ENCODE results near the gene TMPRSS3.

Gene TMPRSS3

DNA sequence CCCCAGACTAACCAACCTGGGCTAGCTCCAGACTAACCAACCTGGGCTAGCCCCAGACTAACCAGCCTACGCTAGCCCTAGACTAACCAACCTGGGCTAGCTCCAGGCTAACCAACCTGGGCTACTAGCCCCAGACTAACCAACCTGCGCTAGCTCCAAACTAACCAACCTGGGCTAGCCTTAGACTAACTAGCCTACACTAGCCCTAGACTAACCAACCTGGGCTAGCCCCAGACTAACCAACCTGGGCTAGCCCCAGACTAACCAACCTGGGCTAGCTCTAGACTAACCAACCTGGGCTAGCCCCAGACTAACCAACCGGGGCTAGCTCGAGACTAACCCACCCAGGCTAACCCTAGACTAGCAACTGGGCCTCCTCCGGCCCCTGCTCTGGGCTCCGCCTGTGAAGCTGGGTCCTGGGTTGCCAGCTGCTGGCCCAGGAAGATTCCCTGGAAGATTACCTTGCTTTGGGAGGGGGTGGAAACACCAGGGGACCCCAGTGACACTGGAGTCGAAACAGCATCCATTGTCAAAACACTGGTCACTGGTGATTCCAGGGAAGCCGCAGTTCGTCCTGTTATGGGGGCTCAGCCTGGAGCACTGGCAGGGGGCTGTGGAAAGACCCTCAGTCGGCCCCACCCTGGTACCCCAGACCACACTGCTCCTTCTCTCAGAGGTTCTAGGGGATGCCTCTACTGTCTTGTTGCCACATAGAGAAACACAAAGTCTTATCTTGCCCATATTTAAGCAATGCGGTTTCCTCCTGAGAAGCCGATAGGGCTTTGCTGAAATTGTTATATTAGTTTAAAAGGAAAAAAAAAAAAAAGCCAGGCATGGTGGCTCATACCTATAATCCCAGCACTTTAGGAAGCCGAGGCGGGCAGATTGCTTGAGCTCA is 46.2 kb downstream of the TMPRSS3 start:
- DNase-seq = no peak

DNA sequence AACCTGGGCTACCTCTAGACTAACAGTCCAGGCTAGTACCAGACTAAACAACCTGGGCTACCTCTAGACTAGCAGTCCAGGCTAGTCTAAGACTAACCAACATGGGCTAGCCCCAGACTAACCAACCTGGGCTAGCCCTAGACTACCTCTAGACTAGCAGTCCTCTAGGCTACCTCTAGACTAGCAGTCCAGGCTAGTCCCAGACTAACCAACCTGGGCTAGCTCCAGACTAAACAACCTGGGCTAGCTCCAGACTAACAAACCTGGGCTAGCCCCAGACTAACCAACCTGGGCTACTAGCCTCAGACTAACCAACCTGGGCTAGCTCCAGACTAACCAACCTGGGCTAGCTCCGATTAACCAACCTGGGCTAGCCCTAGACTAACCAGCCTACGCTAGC is 47.1 kb downstream of the TMPRSS3 start:
- no peak for DNase-seq

DNA sequence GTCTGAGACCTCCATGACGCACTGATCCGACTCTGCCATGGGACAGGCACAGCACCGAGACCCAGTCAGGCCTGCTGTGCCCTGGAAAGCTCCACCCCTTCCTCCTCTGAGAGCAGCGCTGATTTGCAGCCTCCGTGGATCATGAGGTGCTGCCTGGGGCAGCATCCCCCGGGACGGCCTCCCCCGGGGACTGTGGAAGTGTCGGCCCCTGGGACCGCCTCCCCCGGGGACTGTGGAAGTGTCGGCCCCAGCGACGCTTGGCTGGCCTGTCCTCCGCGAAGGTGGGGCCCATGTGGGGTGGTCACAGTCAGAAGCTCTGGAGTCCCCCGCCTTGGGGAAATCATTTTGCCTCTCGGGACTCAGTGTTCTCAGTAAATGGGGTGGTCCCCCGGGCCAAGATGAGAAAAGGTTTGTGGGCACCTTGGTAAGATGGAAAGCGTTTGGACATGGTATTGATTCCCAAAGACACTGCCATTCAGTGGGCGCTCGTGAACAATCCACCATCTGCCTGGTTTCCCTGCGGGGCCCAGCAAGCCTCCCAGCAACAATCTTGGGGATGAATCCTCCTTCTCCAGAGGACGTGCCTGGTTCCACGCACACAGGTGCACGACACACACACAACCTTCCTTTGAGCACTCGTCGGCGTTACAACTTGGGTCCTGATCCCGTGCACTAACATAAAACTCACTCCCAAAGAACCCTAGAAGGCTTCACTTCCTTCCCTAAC is 48.1 kb downstream of the TMPRSS3 start:
- DNase-seq = no peak

DNA sequence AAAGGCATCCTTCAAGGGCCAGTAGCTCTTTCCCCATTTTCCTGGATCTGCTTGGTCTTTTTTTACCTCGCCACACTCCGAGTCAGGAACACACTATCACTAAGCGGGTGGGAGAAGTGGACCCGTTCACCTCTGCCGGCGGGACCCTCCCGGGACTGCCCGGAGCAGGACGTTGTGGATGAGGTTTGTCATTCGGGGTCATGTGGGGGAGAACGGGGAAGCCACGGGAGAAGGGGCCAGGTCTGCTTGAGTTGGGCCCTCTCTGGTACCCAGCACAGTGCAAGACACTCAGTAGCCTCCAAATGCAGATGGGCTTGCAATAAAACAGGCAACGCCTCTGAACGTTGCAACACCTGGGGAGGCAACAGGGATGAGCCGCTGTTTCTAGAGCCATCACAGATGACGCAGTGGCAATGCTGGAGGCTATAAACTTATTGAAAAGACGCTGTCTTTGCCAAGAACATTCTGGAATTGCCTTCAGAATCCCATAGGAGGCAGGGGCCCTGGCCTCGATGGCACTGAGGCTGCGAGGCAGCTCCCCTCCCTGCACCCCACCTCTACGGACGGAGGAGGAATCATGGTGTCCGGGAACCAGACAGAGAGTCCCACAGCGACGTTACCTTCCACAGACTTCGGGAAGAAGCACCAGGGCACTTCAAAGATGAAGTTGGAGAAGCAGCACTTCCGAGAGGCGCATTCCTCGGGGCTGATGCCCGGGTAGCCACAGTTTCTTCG is 48.8 kb downstream of the TMPRSS3 start:
- no peak for DNase-seq

DNA sequence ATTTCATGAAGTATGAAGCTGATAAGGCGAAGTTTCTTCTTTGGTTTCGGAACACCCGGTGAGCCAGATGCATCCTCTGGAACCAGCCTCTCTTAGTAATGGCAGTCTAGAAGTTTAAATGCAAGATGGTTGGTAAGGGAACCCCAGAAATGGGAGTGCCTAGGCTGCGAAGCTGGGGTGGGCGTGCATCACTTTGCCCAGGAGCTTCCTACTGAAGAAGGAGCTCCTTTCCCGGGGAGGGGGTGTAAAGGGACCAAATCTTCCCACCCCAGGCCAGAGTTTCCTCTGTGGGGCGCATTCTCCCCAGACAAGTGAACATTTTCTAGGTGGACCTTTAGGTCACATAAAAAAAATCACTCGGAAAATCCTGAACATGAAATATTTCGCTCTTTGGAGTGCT is 49.4 kb downstream of the TMPRSS3 start:
- DNase-seq = no peak

DNA sequence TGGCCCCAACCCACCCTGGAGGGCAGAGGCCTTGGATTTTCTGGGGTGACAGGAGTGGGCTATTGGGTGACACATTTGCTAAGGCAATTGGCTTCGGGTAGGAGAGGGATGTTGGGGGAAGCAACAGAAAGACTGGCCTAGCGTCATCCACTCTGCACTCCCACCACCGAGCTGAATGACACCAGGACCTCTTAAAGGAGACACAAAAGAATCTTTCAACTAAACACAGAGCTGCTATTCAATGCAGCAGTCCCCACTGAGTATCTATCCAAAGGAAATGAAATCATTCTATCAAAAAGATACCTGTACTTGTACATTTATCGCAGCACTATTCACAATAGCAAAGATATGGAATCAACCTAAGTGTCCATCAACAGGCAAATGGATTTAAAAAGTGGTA is 51.2 kb downstream of the TMPRSS3 start:
- no peak for DNase-seq

DNA sequence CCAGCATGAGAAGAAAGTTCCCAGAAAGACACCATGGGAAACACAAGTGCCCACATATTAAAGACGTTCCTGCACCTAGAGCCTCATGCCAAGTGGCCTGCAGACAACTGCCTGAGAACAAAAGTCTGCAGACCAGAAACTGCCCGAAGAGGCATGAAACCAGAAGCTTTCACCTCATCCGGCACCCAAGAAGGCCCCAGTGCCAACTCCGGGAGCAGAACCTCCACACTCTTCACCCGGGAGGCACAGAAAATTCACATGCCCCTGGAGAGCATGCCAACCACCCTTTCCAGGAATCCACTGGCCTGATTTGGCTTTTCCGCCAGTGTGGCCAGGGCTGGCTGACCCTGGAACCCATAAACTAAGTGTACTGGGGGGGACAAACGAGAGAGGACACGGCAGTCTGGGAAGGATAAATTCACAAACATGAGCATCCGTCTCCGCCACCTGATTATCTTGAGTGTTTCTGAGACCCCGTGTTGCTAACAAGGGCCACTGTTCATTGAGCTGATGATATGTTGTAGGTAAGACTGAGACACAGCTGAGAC is 51.8 kb downstream of the TMPRSS3 start:
- DNase-seq = no peak

DNA sequence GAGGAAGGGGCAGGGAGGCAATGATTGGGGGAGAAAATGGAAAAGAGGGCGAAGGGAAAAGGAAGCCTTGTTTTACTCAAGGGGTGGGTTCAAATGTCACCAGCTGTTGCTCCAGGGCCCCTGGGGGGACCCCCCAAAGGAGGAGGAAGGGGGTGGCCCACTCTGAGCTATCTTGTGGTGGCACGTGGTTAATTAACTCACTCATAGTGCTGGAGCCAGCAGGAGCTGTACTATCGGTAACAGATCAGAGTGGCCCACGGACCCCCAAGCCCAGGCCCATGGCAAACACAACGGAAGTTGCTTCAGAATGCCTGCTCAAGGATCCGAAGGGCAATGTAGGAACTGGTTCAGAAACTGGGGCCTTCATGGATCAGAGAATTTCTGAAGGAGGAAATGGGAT is 52.3 kb downstream of the TMPRSS3 start:
- no peak for DNase-seq

DNA sequence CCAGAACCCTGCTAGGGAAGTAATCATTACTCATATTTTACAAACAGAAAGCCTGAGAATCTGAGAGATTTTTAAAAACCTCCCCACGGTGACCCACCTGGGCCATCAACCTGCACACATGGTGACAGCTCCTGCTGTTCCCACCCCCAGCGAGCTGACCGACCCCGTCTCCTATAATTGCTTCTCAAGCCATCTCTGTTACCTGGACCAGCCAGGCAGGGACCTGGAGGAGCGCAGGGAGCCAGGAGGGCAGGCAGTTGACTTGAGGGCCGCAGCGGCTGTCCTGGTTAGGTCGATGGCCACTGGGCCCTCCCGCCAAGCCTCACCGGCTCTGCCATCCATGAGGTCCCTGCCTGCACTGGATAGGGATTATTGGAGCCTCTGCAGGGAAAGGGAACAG is 52.8 kb downstream of the TMPRSS3 start:
- DNase-seq = no peak

DNA sequence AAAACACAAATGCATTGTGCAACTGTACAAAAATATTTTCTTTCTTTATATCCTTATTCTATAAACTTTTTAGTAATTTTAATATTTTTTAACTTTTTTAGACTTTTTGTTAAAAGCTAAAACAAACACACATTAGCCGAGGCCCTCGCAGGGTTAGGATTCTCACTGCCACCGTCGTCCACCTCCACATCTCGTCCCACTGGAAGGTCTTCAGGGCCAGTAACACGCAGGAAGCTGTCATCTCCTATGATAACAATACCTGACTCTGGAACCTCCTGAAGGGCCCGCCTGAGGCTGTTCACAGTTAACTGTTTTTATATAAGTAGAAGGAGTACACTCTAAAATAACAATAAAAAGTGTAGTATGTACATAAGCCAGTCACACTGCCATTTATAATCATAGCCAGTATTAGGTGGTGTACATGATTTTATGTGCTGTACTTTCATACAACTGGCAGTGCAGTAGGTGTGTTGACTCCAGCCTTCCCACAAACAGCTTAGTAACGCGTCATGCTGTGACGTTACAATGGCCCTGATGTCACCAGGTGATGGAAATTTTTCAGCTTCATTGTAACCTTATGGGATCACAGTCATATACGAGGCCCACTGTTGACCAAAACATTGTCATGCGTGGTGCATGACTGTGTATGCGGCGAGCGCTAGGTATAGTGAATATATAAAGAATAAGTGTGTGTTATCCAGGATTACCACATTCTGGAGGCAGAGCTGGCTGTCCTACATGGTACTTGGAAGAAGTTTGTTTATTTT is 53.9 kb downstream of the TMPRSS3 start:
- DNase-seq = no peak

DNA sequence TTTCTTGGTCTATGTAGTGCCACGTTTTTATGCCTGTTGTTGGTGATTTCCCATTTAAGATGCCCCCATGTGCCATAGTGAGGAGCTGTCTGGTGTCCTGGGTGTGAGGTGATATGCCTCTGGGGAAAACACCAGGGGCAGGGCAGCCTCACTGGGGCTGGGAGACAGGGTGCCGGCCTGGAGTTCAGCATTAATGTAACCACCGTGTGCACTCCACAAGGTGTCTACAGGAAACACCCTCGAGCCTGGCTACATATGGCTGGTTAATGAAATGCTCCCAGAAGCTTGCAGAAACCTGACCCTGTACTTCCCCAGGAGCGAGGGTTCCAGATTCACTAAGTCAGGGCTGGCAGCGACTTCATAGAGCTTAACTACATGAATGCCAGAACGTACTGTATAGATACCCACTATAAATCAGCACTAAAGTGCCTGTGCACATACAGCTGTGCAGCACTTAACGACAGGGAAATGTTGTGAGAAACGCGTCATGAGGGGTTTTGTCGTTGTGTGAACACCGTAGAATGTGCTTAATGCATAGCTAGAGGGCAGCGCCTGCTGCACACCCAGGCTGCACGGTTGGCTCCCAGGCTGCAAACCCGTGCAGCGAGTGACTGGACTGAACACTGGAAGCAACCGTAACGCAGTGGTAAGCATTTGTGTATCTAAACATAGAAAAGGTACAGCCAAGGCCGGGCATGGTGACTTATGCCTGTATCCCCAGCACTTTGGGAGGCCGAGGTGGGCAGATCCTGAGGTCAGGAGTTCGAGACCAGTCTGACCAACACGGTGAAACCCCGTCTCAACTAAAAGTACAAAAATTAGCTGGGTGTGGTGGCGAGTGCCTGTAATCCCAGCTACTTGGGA is 55.4 kb downstream of the TMPRSS3 start:
- DNase-seq = no peak

DNA sequence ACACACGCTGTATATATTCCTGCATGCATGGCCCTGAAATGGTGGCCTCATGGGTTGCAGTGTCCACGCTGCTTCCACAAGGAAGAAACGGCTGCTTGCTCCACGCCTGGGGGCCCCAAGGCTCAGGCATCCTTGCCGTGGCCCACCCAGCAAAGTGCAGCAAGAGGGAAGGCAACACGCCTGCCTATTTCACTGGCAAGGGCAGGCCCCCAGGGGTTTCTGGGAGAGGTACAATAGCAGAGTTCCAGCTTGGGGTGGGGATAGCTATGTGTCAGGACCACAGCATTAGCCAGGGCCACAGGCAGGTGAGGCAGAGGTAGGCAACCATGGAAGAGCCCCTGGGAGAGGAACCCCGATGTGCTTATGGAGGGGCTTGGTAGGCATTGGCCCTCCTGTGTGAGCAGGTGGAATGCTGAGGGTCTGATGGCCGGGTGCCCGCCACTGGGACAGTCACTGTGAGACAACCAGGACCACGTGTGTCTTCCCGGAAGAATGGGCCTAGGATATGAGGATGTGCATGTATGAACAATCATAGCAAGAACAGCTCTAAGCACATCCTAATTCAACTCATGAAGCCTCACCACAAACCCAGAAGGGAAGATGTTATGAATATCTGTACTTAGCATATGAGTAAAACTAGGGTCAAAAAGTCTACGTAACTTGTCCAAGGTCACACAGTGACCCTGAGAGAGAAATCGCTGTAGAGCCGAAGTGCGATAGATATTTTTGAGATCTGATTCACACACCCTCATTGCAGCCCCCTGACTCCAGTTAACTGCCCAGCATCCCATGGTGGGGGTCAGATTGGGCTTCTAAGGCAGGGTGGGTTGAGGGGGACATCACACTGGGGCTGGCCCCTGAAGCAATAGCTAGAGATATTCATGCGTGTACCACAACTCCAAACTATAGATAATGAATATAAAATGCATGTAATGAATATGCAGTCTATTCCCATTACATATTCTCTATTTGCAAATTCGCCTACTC is 56.8 kb downstream of the TMPRSS3 start:
- DNase-seq = no peak

DNA sequence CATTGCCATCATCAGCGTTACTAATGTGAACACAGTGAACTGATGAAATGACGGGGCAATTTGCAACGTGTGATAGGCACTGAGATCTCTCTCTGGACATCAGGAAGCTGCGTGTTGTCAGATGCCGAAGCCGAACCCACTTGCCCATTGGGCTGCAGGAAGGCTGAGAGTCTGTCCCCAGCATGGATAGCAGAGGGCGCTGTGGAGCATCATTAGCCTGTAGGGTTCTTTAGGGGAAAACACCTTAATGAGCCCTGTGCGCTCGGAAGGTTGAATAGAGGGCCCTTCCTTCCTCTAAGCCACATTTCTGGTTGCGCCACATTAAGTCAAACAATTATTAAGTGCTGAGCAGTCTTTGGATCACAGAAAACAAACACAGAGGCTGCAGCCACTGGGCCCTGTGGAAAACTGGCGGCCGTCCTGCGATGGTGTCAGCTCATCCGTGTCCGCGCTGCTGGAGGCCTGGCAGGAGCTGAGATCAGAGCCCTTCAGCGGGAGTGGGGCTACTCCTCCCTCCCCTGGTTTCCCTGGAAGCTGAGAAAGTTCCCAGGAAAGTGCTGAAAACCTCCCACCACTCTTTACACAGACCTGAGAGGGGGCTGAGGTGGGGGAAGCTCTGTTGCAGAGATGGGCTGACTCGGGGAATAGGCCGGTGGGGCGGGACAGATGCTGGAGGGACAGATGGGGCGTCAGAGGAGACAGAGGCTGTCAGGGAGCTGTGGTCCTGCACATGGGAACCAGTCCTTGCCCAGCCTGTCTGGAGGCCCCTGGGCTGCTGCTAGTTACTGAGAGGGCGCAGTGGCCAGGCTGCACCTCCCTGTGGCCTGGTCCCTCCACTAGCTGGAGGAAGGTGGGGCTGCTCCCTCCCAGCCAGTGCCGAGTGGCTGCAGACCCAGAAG is 57.8 kb downstream of the TMPRSS3 start:
- DNase-seq = peak; percentile 72

DNA sequence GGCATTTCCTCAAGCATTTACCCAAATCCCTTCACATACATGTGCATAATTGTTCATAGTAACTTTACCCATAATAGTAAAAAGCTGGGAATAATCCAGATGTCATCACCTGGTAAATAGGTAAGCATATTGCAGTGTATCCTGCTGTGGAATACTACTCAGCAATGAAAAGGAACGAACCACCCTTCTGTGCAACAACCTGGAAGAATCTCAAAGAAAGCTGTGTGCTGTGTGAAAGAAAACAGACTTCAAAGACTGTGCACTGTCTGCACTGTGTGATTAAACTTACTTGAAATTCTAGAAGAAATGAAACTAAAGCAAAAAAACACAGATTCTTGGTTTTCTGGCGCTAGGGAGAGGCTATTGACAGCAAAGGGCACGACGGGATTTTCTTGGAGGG is 58.6 kb downstream of the TMPRSS3 start:
- DNase-seq = no peak

DNA sequence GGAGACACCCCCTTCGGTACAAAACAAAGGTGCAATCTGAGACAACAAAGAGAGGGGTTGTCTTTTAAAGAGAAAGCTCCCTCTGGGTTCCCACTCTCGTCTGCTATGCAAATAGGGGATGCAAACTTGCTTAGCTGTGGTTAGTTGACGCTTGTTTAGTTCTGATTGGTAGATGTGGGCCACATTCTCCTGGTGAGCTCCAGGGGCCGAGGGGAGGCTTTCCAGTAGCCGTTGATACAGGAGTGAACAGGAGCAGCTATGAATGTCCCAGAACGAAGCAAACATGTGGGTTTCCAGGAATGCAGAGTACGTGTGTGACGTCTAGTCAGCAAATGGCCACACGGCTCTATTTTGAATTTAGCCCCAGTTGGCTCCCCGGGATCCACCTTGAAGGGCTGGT is 59.8 kb downstream of the TMPRSS3 start:
- DNase-seq = no peak

DNA sequence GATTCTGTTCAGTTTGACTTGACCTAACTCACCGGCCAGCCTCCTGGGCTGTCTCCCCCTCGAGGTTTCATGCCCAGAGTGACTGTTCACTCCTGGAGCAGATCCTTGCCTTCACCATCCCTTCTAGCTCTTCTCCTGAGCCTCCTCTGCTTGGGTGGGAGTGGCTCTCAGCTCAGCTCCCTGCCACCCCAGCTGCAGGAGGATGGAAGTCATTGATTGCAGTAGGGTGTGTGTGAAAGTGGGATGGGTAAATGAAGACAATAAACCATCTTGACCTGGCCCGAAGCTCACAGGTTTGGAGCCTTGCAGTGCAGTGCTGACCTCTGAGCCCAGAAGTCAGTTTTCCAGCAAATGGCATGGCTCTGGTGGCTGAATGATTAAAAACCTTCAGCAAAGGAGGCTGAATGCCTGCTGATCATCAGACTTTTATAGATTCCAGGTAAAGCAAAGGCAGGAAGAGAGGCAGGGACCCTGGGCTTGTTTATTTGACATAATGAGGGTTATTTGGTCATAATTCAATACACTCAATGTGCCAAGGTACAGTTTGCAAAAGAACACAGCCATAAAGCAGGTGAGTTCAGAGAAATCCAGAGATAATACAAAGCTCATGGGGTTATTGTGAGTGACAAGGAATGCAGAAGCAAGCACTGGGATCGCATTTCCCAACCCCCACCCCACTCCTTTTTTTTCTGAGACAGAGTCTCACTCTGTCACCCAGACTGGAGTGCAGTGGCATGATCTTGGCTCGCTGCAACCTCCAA is 63.1 kb downstream of the TMPRSS3 start:
- no peak for DNase-seq

DNA sequence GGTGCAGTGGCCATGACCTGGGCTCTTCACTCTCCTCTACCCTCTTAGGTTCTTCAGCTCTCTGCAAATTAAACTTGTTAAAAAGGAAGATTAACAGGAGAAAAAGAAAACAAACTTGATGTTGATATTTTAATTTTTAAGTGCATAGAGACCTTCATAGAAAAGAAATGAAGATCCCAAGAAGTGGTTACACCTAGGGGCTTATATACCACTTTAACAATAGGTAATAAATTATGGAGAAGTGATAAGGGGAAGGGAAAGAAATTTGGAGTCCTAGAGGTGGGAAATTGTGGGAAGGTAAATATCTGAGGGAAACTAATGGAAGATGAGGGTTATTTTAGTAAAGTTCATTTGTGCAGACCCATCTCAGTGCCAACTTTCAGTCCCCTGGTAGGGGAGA is 64.2 kb downstream of the TMPRSS3 start:
- no peak for DNase-seq

Data from T-helper 9 cell (primary cell).